H1 (cell line): ENCODE measurements around the gene NFIA. TPM values are rescaled to one million over a fixed set of nuclear protein-coding genes. Genes with fewer than 3 reads are reported as not detected.

Experiments used
- CTCF ChIA-PET: fragments of 300-600 bp; sonication (Branson Sonifier 250); formaldehyde crosslinking; loops from one replicate; lab custom pipeline; 2021; ENCODE audit not compliant: partially characterized antibody; lab: Charles Lee
- POLR2A ChIA-PET: fragments of 300-600 bp; sonication (Branson Sonifier 250); formaldehyde crosslinking; loops from one replicate; lab custom pipeline; 2021; ENCODE audit warnings: inconsistent platforms; ENCODE audit not compliant: partially characterized antibody; lab: Charles Lee
- DNase-seq, 2 experiments: peaks; one replicate each; pipeline versions ENCODE4 v3.0.0 to v3.0.0-alpha.2; 2010 to 2022; ENCODE audit warnings: low spot score in 2 of 2, low read depth in 1 of 2, mixed read lengths in 1 of 2
- FAIRE-seq: peaks from 2 replicates; lab custom pipeline; 2011; peaks lifted over from hg19 to GRCh38; lab: Jason Lieb, UNC
- H2AFZ ChIP-seq: 2 replicates; pipeline ENCODE4 v1.8.1; 2012; ENCODE audit warnings: low read length, inconsistent platforms
- H2AK5ac ChIP-seq: 2 replicates; pipeline ENCODE4 v1.6.1; 2013; ENCODE audit warnings: low read depth, low read length
- H2BK120ac ChIP-seq: replicated peaks from 2 replicates; pipeline ENCODE3; 2013; ENCODE audit warnings: low read depth, low read length, inconsistent platforms
- H2BK12ac ChIP-seq: 2 replicates; pipeline ENCODE4 v1.6.1; 2013; ENCODE audit warnings: low read depth, low read length
- H2BK15ac ChIP-seq: 2 replicates; pipeline ENCODE4 v1.6.1; 2013; ENCODE audit warnings: low read length
- H2BK20ac ChIP-seq: 2 replicates; pipeline ENCODE4 v1.6.1; 2013; ENCODE audit warnings: low read length
- H2BK5ac ChIP-seq: 2 replicates; pipeline ENCODE4 v1.6.1; 2013; ENCODE audit warnings: low read depth, low read length
- H3K14ac ChIP-seq: 2 replicates; pipeline ENCODE4 v1.6.1; 2013; ENCODE audit warnings: inconsistent platforms; ENCODE audit not compliant: insufficient read length
- H3K18ac ChIP-seq: 2 replicates; pipeline ENCODE4 v1.6.1; 2013; ENCODE audit warnings: low read length; ENCODE audit errors: extremely low read depth
- H3K23ac ChIP-seq: 2 replicates; pipeline ENCODE4 v1.6.1; 2013; ENCODE audit warnings: inconsistent platforms; ENCODE audit not compliant: insufficient read length
- H3K23me2 ChIP-seq: 2 replicates; pipeline ENCODE4 v1.6.1; 2013; ENCODE audit warnings: low read depth, low read length
- H3K27ac ChIP-seq: 2 replicates; pipeline ENCODE4 v1.6.1; 2011; ENCODE audit warnings: low read depth, low read length, inconsistent platforms
- H3K27me3 ChIP-seq, 4 experiments: replicated peaks in 1 of 4; 1 replicate in 1 of 4; 2 replicates in 3 of 4; pipeline versions ENCODE4 v1.6.1 to v1.8.1; 2011 to 2013; ENCODE audit warnings: low read length in 3 of 4, mild to moderate bottlenecking in 3 of 4, inconsistent platforms in 2 of 4, mixed read lengths in 2 of 4, moderate library complexity in 1 of 4; ENCODE audit not compliant: control insufficient read depth in 3 of 4, insufficient read depth in 3 of 4; ENCODE audit errors: extremely low read depth in 1 of 4
- H3K36me3 ChIP-seq, 4 experiments: 2 replicates each; pipeline versions ENCODE4 v1.6.1 to v1.8.1; 2011 to 2013; ENCODE audit warnings: mild to moderate bottlenecking in 4 of 4, low read length in 3 of 4, moderate library complexity in 2 of 4, control low read depth in 1 of 4, inconsistent platforms in 1 of 4; ENCODE audit not compliant: insufficient read depth in 4 of 4, control insufficient read depth in 2 of 4
- H3K4ac ChIP-seq: replicated peaks from 2 replicates; pipeline ENCODE3; 2013; ENCODE audit warnings: low read length, low read depth, mixed read lengths, inconsistent platforms; ENCODE audit not compliant: insufficient read length
- H3K4me1 ChIP-seq, 4 experiments: replicated peaks in 1 of 4; 1 replicate in 1 of 4; 2 replicates in 3 of 4; pipeline versions ENCODE4 v1.6.1 to v1.8.1; 2011 to 2013; ENCODE audit warnings: low read length in 3 of 4, inconsistent platforms in 2 of 4, mixed read lengths in 1 of 4; ENCODE audit not compliant: insufficient read depth in 4 of 4, control insufficient read depth in 3 of 4
- H3K4me2 ChIP-seq, 2 experiments: 2 replicates each; pipeline versions ENCODE4 v1.6.1 to v1.8.1; 2011 to 2013; ENCODE audit warnings: low read depth in 2 of 2, low read length in 2 of 2, control low read depth in 1 of 2, inconsistent platforms in 1 of 2, mild to moderate bottlenecking in 1 of 2; ENCODE audit not compliant: insufficient read depth in 1 of 2
- H3K4me3 ChIP-seq, 4 experiments: fragments of 200-600, 300-600 bp in 1 of 4; sonication (generic), shearing (Covaris generic), sonication (Bioruptor Twin) in 1 of 4; 2 replicates each; pipeline versions ENCODE4 v1.5.1 to v1.8.1; 2011 to 2016; ENCODE audit warnings: low read length in 4 of 4, low read depth in 3 of 4, control low read depth in 2 of 4, inconsistent platforms in 2 of 4, mild to moderate bottlenecking in 2 of 4, mixed read lengths in 1 of 4, moderate library complexity in 1 of 4; ENCODE audit not compliant: insufficient read depth in 2 of 4; ENCODE audit errors: extremely low read depth in 1 of 4
- H3K56ac ChIP-seq: replicated peaks from 2 replicates; pipeline ENCODE3; 2013; ENCODE audit warnings: low read depth, mild to moderate bottlenecking, mixed read lengths, low read length, inconsistent platforms; ENCODE audit not compliant: insufficient read length
- H3K79me1 ChIP-seq: 2 replicates; pipeline ENCODE4 v1.6.1; 2013; ENCODE audit warnings: low read depth, low read length, control low read depth
- H3K79me2 ChIP-seq, 2 experiments: 2 replicates each; pipeline versions ENCODE4 v1.6.1 to v1.8.1; 2012 to 2013; ENCODE audit warnings: low read length in 2 of 2, mild to moderate bottlenecking in 2 of 2, inconsistent platforms in 1 of 2; ENCODE audit not compliant: insufficient read depth in 2 of 2, control insufficient read depth in 1 of 2
- H3K9ac ChIP-seq, 4 experiments: replicated peaks in 1 of 4; 1 replicate in 1 of 4; 2 replicates in 3 of 4; pipeline versions ENCODE4 v1.6.1 to v1.8.1; 2011 to 2013; ENCODE audit warnings: low read depth in 3 of 4, low read length in 3 of 4, control low read depth in 2 of 4, mild to moderate bottlenecking in 2 of 4, moderate library complexity in 2 of 4, inconsistent platforms in 1 of 4; ENCODE audit errors: extremely low read depth in 1 of 4
- H3K9me3 ChIP-seq, 2 experiments: 2 replicates each; pipeline versions ENCODE4 v1.6.1 to v1.8.1; 2012 to 2013; ENCODE audit warnings: mild to moderate bottlenecking in 2 of 2, moderate library complexity in 2 of 2, control low read depth in 1 of 2, inconsistent platforms in 1 of 2, low read depth in 1 of 2, low read length in 1 of 2, mixed read lengths in 1 of 2; ENCODE audit not compliant: insufficient read depth in 2 of 2
- H4K20me1 ChIP-seq, 2 experiments: replicated peaks in 1 of 2; 2 replicates each; pipeline versions ENCODE3 to v1.8.1; 2011 to 2013; ENCODE audit warnings: inconsistent platforms in 2 of 2, low read length in 2 of 2, mild to moderate bottlenecking in 1 of 2; ENCODE audit not compliant: insufficient read depth in 2 of 2, control insufficient read depth in 1 of 2
- H4K5ac ChIP-seq: 2 replicates; pipeline ENCODE4 v1.6.1; 2013; ENCODE audit warnings: low read length, low read depth, mixed read lengths, inconsistent platforms; ENCODE audit not compliant: insufficient read length
- H4K8ac ChIP-seq: 2 replicates; pipeline ENCODE4 v1.8.0; 2013; ENCODE audit warnings: mild to moderate bottlenecking, moderate library complexity, low read length, inconsistent platforms; ENCODE audit not compliant: insufficient read depth; ENCODE audit errors: extremely low read depth
- H4K91ac ChIP-seq: replicated peaks from 2 replicates; pipeline ENCODE3; 2013; ENCODE audit warnings: low read length, mixed read lengths, inconsistent platforms; ENCODE audit not compliant: insufficient read length
- ATF3 ChIP-seq: IDR thresholded peaks from 2 replicates; pipeline ENCODE4 v1.6.1; 2011; ENCODE audit warnings: low read depth, mild to moderate bottlenecking, low read length; ENCODE audit not compliant: insufficient read depth
- CBX5 ChIP-seq: fragments of 300-800, 300-1000 bp; sonication (generic); IDR thresholded peaks from 2 replicates; pipeline ENCODE4 v1.7.1; 2016; ENCODE audit warnings: antibody characterized with exemption, low read length, low read depth
- JUN ChIP-seq: IDR thresholded peaks from 2 replicates; pipeline ENCODE4 v1.6.1; 2011; ENCODE audit warnings: low read depth, mild to moderate bottlenecking, improper control_type of control experiment, low read length
- NANOG ChIP-seq: IDR thresholded peaks from 2 replicates; pipeline ENCODE4 v1.6.1; 2011; ENCODE audit warnings: low read length, low read depth, mild to moderate bottlenecking, inconsistent platforms; ENCODE audit not compliant: insufficient read depth, poor library complexity, severe bottlenecking
- RBBP5 ChIP-seq: IDR thresholded peaks from 2 replicates; pipeline ENCODE4 v1.7.1; 2012; ENCODE audit warnings: low read depth, mild to moderate bottlenecking, inconsistent platforms, low read length, moderate library complexity, borderline replicate concordance
- SAP30 ChIP-seq: fragments of 300-600 bp; sonication (generic); IDR thresholded peaks from 2 replicates; pipeline ENCODE4 v1.7.1; 2012; ENCODE audit warnings: low read length, moderate library complexity, mild to moderate bottlenecking, inconsistent platforms; ENCODE audit not compliant: insufficient read depth, insufficient replicate concordance
- SIX5 ChIP-seq: IDR thresholded peaks from 2 replicates; pipeline ENCODE4 v1.6.1; 2011; ENCODE audit warnings: mild to moderate bottlenecking, low read depth, low read length
- SP1 ChIP-seq: IDR thresholded peaks from 2 replicates; pipeline ENCODE4 v1.6.1; 2011; ENCODE audit warnings: low read depth, low read length
- SP2 ChIP-seq: IDR thresholded peaks from 2 replicates; pipeline ENCODE4 v1.6.1; 2012; ENCODE audit warnings: mild to moderate bottlenecking, low read length, inconsistent platforms
- TCF12 ChIP-seq: IDR thresholded peaks from 2 replicates; pipeline ENCODE4 v1.6.1; 2011; ENCODE audit warnings: low read depth, mild to moderate bottlenecking, low read length
- YY1 ChIP-seq: IDR thresholded peaks from 2 replicates; pipeline ENCODE4 v1.6.1; 2011; ENCODE audit warnings: low read depth, mild to moderate bottlenecking, low read length
- WGBS, 2 experiments: shearing (Covaris generic) in 1 of 2; methylation state at CpG; one replicate each; pipeline versions ENCODE4 v1.1.6 to v1.1.7; 2013 to 2015; ENCODE audit warnings: low lambda C conversion rate in 2 of 2, mixed read lengths in 2 of 2, inconsistent platforms in 1 of 2, low coverage in 1 of 2, missing lambda C conversion rate in 1 of 2; ENCODE audit not compliant: insufficient replicate concordance in 2 of 2, insufficient coverage in 1 of 2, insufficient read length in 1 of 2; ENCODE audit errors: extremely low coverage in 1 of 2, missing lambda C conversion rate in 1 of 2; 5-methylcytosine and 5-hydroxymethylcytosine counted together
- polyA plus RNA-seq, 7 experiments: library from polyadenylated mRNA; depleted of rRNA in 3 of 7; stranded (reverse) in 5 of 7; unstranded in 2 of 7; fragments of >200 nt in 5 of 7; fragments of 200-250 nt in 2 of 7; gene quantifications; 1 replicate in 5 of 7; 2 replicates in 1 of 7; 4 replicates in 1 of 7; pipeline versions ENCODE4 v1.2.1 to v1.2.3, GENCODE V29; 2011 to 2013; ENCODE audit warnings: missing spikeins in 2 of 7, mixed read lengths in 2 of 7
- total RNA-seq: library from RNA; stranded (reverse); fragmentation: NEBNext Ultra II Directional; extraction: Animal tissue kit (Norgen Biotek cat#: 25700); gene quantifications from 2 replicates; pipeline ENCODE4 v1.2.1, GENCODE V29; 2021
- TF ChIP-seq, protein P1 (sequence below), 3 experiments: IDR thresholded peaks; 1 replicate in 2 of 3; 2 replicates in 1 of 3; pipeline versions ENCODE4 v1.5.1 to v1.6.1; 2011; ENCODE audit warnings: low read length in 3 of 3, mild to moderate bottlenecking in 3 of 3, inconsistent platforms in 2 of 3, low read depth in 1 of 3, moderate library complexity in 1 of 3; ENCODE audit not compliant: insufficient read depth in 1 of 3; ENCODE audit errors: control extremely low read depth in 1 of 3

Gene NFIA
- total and polyA plus RNA-seq, 2 of the 8 experiments (the other 6 are each of a cell fraction or from before 2014, with no cell fraction given): 1.8 to 2.3 TPM

- Histone ChIP-seq H3K4me1 (peaks cover 0 to 2% (median under 1%) of the 10 kb centered on the region in 4 experiments; a peak in 3 of 7 replicates), H3K36me3 (no peaks in the 10 kb centered on the region), H2BK120ac (no peak overlapping the region), H3K4me3 (no peak overlapping the region), H2AFZ (no peak overlapping the region), H3K27ac (no peak overlapping the region), H4K91ac (no peak overlapping the region), H3K9ac (no peak overlapping the region), H4K8ac (no peak overlapping the region), H3K18ac (no peak overlapping the region), H3K23me2 (no peaks in the 10 kb centered on the region), H2BK15ac (no peak overlapping the region), H3K9me3 (no peaks in the 10 kb centered on the region), H4K5ac (no peak overlapping the region), H2BK20ac (no peak overlapping the region), H3K4me2 (no peak overlapping the region), H2AK5ac (no peak overlapping the region), H3K23ac (no peak overlapping the region), H2BK5ac (no peak overlapping the region), H3K27me3 (no peaks in the 10 kb centered on the region), H3K56ac (no peak overlapping the region), H3K14ac (no peak overlapping the region), H2BK12ac (no peak overlapping the region), H3K4ac (no peak overlapping the region), H3K79me2 (no peaks in the 10 kb centered on the region), H4K20me1 (no peaks in the 10 kb centered on the region), H3K79me1 (no peaks in the 10 kb centered on the region)
- WGBS, 2 experiments: 83% methylated on average over 2 of the region's 2 CpGs; no CpG with 5 or more reads in 1 of the 2 experiments
- ChIA-PET POLR2A (no interaction called here), CTCF (interaction anchor here (1.0 to 1.7 kb wide), 2 partner anchors 16 to 177 kb away, joined by 3 to 7 read pairs; no protein-coding TSS in a partner anchor)
- DNase-seq: no peak
- no peak for FAIRE-seq
- TF ChIP-seq ATF3: no peak
- no peak for TF ChIP-seq SIX5
- no peak for TF ChIP-seq CBX5
- no peak for TF ChIP-seq JUN
- TF ChIP-seq NANOG: no peak
- TF ChIP-seq TCF12: no peak
- no peak for TF ChIP-seq YY1
- TF ChIP-seq RBBP5: no peak
- TF ChIP-seq SP2: no peak
- TF ChIP-seq SAP30: no peak
- TF ChIP-seq, protein P1, sequence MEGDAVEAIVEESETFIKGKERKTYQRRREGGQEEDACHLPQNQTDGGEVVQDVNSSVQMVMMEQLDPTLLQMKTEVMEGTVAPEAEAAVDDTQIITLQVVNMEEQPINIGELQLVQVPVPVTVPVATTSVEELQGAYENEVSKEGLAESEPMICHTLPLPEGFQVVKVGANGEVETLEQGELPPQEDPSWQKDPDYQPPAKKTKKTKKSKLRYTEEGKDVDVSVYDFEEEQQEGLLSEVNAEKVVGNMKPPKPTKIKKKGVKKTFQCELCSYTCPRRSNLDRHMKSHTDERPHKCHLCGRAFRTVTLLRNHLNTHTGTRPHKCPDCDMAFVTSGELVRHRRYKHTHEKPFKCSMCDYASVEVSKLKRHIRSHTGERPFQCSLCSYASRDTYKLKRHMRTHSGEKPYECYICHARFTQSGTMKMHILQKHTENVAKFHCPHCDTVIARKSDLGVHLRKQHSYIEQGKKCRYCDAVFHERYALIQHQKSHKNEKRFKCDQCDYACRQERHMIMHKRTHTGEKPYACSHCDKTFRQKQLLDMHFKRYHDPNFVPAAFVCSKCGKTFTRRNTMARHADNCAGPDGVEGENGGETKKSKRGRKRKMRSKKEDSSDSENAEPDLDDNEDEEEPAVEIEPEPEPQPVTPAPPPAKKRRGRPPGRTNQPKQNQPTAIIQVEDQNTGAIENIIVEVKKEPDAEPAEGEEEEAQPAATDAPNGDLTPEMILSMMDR (IDR thresholded peaks at IDR 0.05; ENCODE audit: control extremely low read depth in 1 of 3, insufficient read depth in 1 of 3, low read depth in 1 of 3, low read length in 3 of 3): no peak
- TF ChIP-seq SP1: no peak
Measured at GRCh38 chr1:61124078-61124477, 41.7 kb downstream of the NFIA start.
